ENCODE data around the gene PSKH1.
"Not testable (repeated sequence)": the region's sequence is repeated elsewhere in the genome, so short reads cannot be mapped to it uniquely, and the experiment has no call there.

The PSKH1 gene

GRCh38 chr16:67914758-67915495 is 21.9 kb downstream of the PSKH1 start:
- H3K18ac ChIP-seq (ENCODE audit: low read depth in 1 of 2, low read length in 2 of 2): no peak overlapping the region
- H2AFZ ChIP-seq (ENCODE audit: low read depth, low read length): no peak overlapping the region
- no peak overlapping the region for H3K4ac ChIP-seq (ENCODE audit: low read depth in 1 of 2, low read length in 2 of 2)
- H3K9me3 ChIP-seq (ENCODE audit: control insufficient read depth, low read length): no peaks in the 10 kb centered on the region
- H4K8ac ChIP-seq (ENCODE audit: low read length): no peak overlapping the region
- no peak overlapping the region for H3K23ac ChIP-seq (ENCODE audit: low read length in 2 of 2)
- H3K9ac ChIP-seq (ENCODE audit: low read length): no peak overlapping the region
- no peak for DNase-seq
- H2BK15ac ChIP-seq (ENCODE audit: low read depth, poor library complexity, severe bottlenecking): no peak overlapping the region
- no peak overlapping the region for H3K4me2 ChIP-seq (ENCODE audit: low read length, poor library complexity, severe bottlenecking)
- H2BK12ac ChIP-seq (ENCODE audit: low read length in 2 of 2): no peak overlapping the region
- no peak overlapping the region for H2AK5ac ChIP-seq (ENCODE audit: low read length, severe bottlenecking)
- WGBS: 87% methylated on average over 6 of the region's 7 CpGs
- H3K27me3 ChIP-seq (ENCODE audit: control insufficient read depth in 1 of 2, insufficient read depth in 1 of 2, low read length in 2 of 2): no peaks in the 10 kb centered on the region
- no peak overlapping the region for H3K14ac ChIP-seq (ENCODE audit: low read length in 2 of 2)
- H4K91ac ChIP-seq (ENCODE audit: low read length): no peak overlapping the region
- no peak overlapping the region for H3K4me3 ChIP-seq (ENCODE audit: insufficient read depth in 1 of 2, low read depth in 1 of 2, low read length in 2 of 2)
- no peak overlapping the region for H3K27ac ChIP-seq (ENCODE audit: low read length, poor library complexity, severe bottlenecking)
- peaks cover 30 to 64% of the 10 kb centered on the region in 2 experiments for H3K36me3 ChIP-seq (ENCODE audit: control insufficient read depth in 1 of 2, insufficient read depth in 2 of 2, low read depth in 1 of 2, low read length in 2 of 2)
- peaks cover 35% of the 10 kb centered on the region for H3K4me1 ChIP-seq (ENCODE audit: control insufficient read depth, insufficient read depth, low read depth, low read length)
- peaks cover 55% of the 10 kb centered on the region for H3K79me1 ChIP-seq (replicated peaks; ENCODE audit: low read length, poor library complexity, severe bottlenecking)
- H2BK5ac ChIP-seq (ENCODE audit: low read depth, low read length, poor library complexity, severe bottlenecking): no peak overlapping the region
- no peak overlapping the region for H2BK120ac ChIP-seq (ENCODE audit: low read depth, low read length)

GRCh38 chr16:67915496-67915769 is 22.4 kb downstream of the PSKH1 start:
- H3K27ac ChIP-seq (ENCODE audit: low read length, poor library complexity, severe bottlenecking); H2BK15ac ChIP-seq (ENCODE audit: low read depth, poor library complexity, severe bottlenecking); H2BK5ac ChIP-seq (ENCODE audit: low read depth, low read length, poor library complexity, severe bottlenecking); H3K4me2 ChIP-seq (ENCODE audit: low read length, poor library complexity, severe bottlenecking); H3K23ac ChIP-seq (ENCODE audit: low read length in 2 of 2); H2AK5ac ChIP-seq (ENCODE audit: low read length, severe bottlenecking); DNase-seq; H3K4me3 ChIP-seq (ENCODE audit: insufficient read depth in 1 of 2, low read depth in 1 of 2, low read length in 2 of 2); H3K14ac ChIP-seq (ENCODE audit: low read length in 2 of 2); H4K91ac ChIP-seq (ENCODE audit: low read length); H4K8ac ChIP-seq (ENCODE audit: low read length); H3K9me3 ChIP-seq (ENCODE audit: control insufficient read depth, low read length); H3K18ac ChIP-seq (ENCODE audit: low read depth in 1 of 2, low read length in 2 of 2); H3K9ac ChIP-seq (ENCODE audit: low read length); H2BK120ac ChIP-seq (ENCODE audit: low read depth, low read length); H3K27me3 ChIP-seq (ENCODE audit: control insufficient read depth in 1 of 2, insufficient read depth in 1 of 2, low read length in 2 of 2); H2AFZ ChIP-seq (ENCODE audit: low read depth, low read length); H2BK12ac ChIP-seq (ENCODE audit: low read length in 2 of 2); H3K4ac ChIP-seq (ENCODE audit: low read depth in 1 of 2, low read length in 2 of 2): not testable (repeated sequence)
- 71% methylated on average over 1 of the region's 2 CpGs for WGBS
- Histone ChIP-seq H3K4me1 (ENCODE audit: control insufficient read depth, insufficient read depth, low read depth, low read length) (peaks cover 31% of the 10 kb centered on the region), H3K79me1 (replicated peaks; ENCODE audit: low read length, poor library complexity, severe bottlenecking) (peaks cover 58% of the 10 kb centered on the region), H3K36me3 (ENCODE audit: control insufficient read depth in 1 of 2, insufficient read depth in 2 of 2, low read depth in 1 of 2, low read length in 2 of 2) (peaks cover 27 to 67% of the 10 kb centered on the region in 2 experiments)

- Histone ChIP-seq H3K27ac (ENCODE audit: low read length, poor library complexity, severe bottlenecking) (no peak overlapping the region), H3K9me3 (ENCODE audit: control insufficient read depth, low read length) (no peaks in the 10 kb centered on the region), H3K18ac (ENCODE audit: low read depth in 1 of 2, low read length in 2 of 2) (peak overlapping the region in 1 of 2 experiments; percentile 42), H2AFZ (ENCODE audit: low read depth, low read length) (no peak overlapping the region), H4K8ac (ENCODE audit: low read length) (no peak overlapping the region), H3K27me3 (ENCODE audit: control insufficient read depth in 1 of 2, insufficient read depth in 1 of 2, low read length in 2 of 2) (no peaks in the 10 kb centered on the region), H3K4ac (ENCODE audit: low read depth in 1 of 2, low read length in 2 of 2) (no peak overlapping the region), H3K4me1 (ENCODE audit: control insufficient read depth, insufficient read depth, low read depth, low read length) (peaks cover 26% of the 10 kb centered on the region), H3K79me1 (replicated peaks; ENCODE audit: low read length, poor library complexity, severe bottlenecking) (peaks cover 57% of the 10 kb centered on the region), H2BK5ac (ENCODE audit: low read depth, low read length, poor library complexity, severe bottlenecking) (no peak overlapping the region), H3K9ac (ENCODE audit: low read length) (no peak overlapping the region), H4K91ac (ENCODE audit: low read length) (no peak overlapping the region), H2AK5ac (ENCODE audit: low read length, severe bottlenecking) (no peak overlapping the region), H3K36me3 (ENCODE audit: control insufficient read depth in 1 of 2, insufficient read depth in 2 of 2, low read depth in 1 of 2, low read length in 2 of 2) (peaks cover 22 to 64% of the 10 kb centered on the region in 2 experiments), H3K23ac (ENCODE audit: low read length in 2 of 2) (no peak overlapping the region), H3K4me2 (ENCODE audit: low read length, poor library complexity, severe bottlenecking) (no peak overlapping the region), H3K4me3 (ENCODE audit: insufficient read depth in 1 of 2, low read depth in 1 of 2, low read length in 2 of 2) (no peak overlapping the region), H2BK15ac (ENCODE audit: low read depth, poor library complexity, severe bottlenecking) (no peak overlapping the region), H2BK12ac (ENCODE audit: low read length in 2 of 2) (no peak overlapping the region), H3K14ac (ENCODE audit: low read length in 2 of 2) (no peak overlapping the region), H2BK120ac (ENCODE audit: low read depth, low read length) (no peak overlapping the region)
- WGBS: 64% methylated on average over 7 of the region's 7 CpGs
- DNase-seq: no peak
Observed at GRCh38 chr16:67915831-67916723, 23.0 kb downstream of the PSKH1 start.

GRCh38 chr16:67917140-67917851 is 24.2 kb downstream of the PSKH1 start:
- peaks cover 10 to 55% of the 10 kb centered on the region in 2 experiments for H3K36me3 ChIP-seq (ENCODE audit: control insufficient read depth in 1 of 2, insufficient read depth in 2 of 2, low read depth in 1 of 2, low read length in 2 of 2)
- H3K18ac ChIP-seq (ENCODE audit: low read depth in 1 of 2, low read length in 2 of 2): no peak overlapping the region
- no peaks in the 10 kb centered on the region for H3K27me3 ChIP-seq (ENCODE audit: control insufficient read depth in 1 of 2, insufficient read depth in 1 of 2, low read length in 2 of 2)
- H3K9me3 ChIP-seq (ENCODE audit: control insufficient read depth, low read length): no peaks in the 10 kb centered on the region
- peak overlapping the region; percentile 33 for H3K9ac ChIP-seq (ENCODE audit: low read length)
- H3K4me1 ChIP-seq (ENCODE audit: control insufficient read depth, insufficient read depth, low read depth, low read length): peaks cover 26% of the 10 kb centered on the region
- no peak overlapping the region for H2BK120ac ChIP-seq (ENCODE audit: low read depth, low read length)
- H4K8ac ChIP-seq (ENCODE audit: low read length): no peak overlapping the region
- H3K4me3 ChIP-seq (ENCODE audit: insufficient read depth in 1 of 2, low read depth in 1 of 2, low read length in 2 of 2): no peak overlapping the region
- H3K27ac ChIP-seq (ENCODE audit: low read length, poor library complexity, severe bottlenecking): peak overlapping the region; percentile 36
- no peak for DNase-seq
- H2AK5ac ChIP-seq (ENCODE audit: low read length, severe bottlenecking): no peak overlapping the region
- H3K79me1 ChIP-seq (replicated peaks; ENCODE audit: low read length, poor library complexity, severe bottlenecking): peaks cover 55% of the 10 kb centered on the region
- no peak overlapping the region for H2BK5ac ChIP-seq (ENCODE audit: low read depth, low read length, poor library complexity, severe bottlenecking)
- no peak overlapping the region for H2BK15ac ChIP-seq (ENCODE audit: low read depth, poor library complexity, severe bottlenecking)
- H4K91ac ChIP-seq (ENCODE audit: low read length): peak overlapping the region; percentile 28
- no peak overlapping the region for H3K23ac ChIP-seq (ENCODE audit: low read length in 2 of 2)
- H3K4me2 ChIP-seq (ENCODE audit: low read length, poor library complexity, severe bottlenecking): no peak overlapping the region
- H3K4ac ChIP-seq (ENCODE audit: low read depth in 1 of 2, low read length in 2 of 2): no peak overlapping the region
- peak overlapping the region in 1 of 2 experiments; percentile 4 for H2BK12ac ChIP-seq (ENCODE audit: low read length in 2 of 2)
- 71% methylated on average over 6 of the region's 6 CpGs for WGBS
- no peak overlapping the region for H2AFZ ChIP-seq (ENCODE audit: low read depth, low read length)
- H3K14ac ChIP-seq (ENCODE audit: low read length in 2 of 2): no peak overlapping the region
